ENCODE measurements around the gene TMC7.
A peak's percentile ranks its signal among the peaks of the same experiment; 100 is the strongest.
"Not testable (repeated sequence)": the region's sequence is repeated elsewhere in the genome, so short reads cannot be mapped to it uniquely, and the experiment has no call there.

The TMC7 gene

GRCh38 chr16:18983565-18984434 lies at the start of gene TMC7:
Gene TMC7 (plus strand): TSS chr16:18983934. CDS start chr16:18984064, 130 bp downstream.
- peak in 1 of 3 donors; percentile 1 for DNase-seq (ENCODE audit: low read depth in 3 of 3, low spot score in 1 of 3)

GRCh38 chr16:18936727-18937340 lies 46.9 kb upstream of the TMC7 start:
- DNase-seq (ENCODE audit: low read depth in 3 of 3, low spot score in 1 of 3): no peak

GRCh38 chr16:18937390-18937789 lies 46.3 kb upstream of the TMC7 start:
- DNase-seq (ENCODE audit: low read depth in 3 of 3, low spot score in 1 of 3): no peak

- DNase-seq (ENCODE audit: low read depth in 3 of 3, low spot score in 1 of 3): no peak
These were observed 44.7 kb upstream of the TMC7 start for GRCh38 chr16:18938986-18939385.

- no peak for DNase-seq (ENCODE audit: low read depth in 3 of 3, low spot score in 1 of 3)
These were observed 42.3 kb upstream of the TMC7 start for GRCh38 chr16:18941471-18941870.

GRCh38 chr16:18942061-18942460 lies 41.7 kb upstream of the TMC7 start:
- DNase-seq (ENCODE audit: low read depth in 3 of 3, low spot score in 1 of 3): no peak

- DNase-seq (ENCODE audit: low read depth in 3 of 3, low spot score in 1 of 3): no peak
These were observed 40.3 kb upstream of the TMC7 start for GRCh38 chr16:18943414-18943813.

GRCh38 chr16:18945233-18945632 lies 38.5 kb upstream of the TMC7 start:
- no peak for DNase-seq (ENCODE audit: low read depth in 3 of 3, low spot score in 1 of 3)

GRCh38 chr16:18948372-18949020 lies 35.2 kb upstream of the TMC7 start:
- no peak for DNase-seq (ENCODE audit: low read depth in 3 of 3, low spot score in 1 of 3)

GRCh38 chr16:18950469-18951185 lies 33.1 kb upstream of the TMC7 start:
- no peak for DNase-seq (ENCODE audit: low read depth in 3 of 3, low spot score in 1 of 3)

GRCh38 chr16:18953547-18953946 lies 30.2 kb upstream of the TMC7 start:
- no peak for DNase-seq (ENCODE audit: low read depth in 3 of 3, low spot score in 1 of 3)

GRCh38 chr16:18955874-18956580 lies 27.7 kb upstream of the TMC7 start:
- peak in 1 of 3 donors; percentile 3 for DNase-seq (ENCODE audit: low read depth in 3 of 3, low spot score in 1 of 3)

- DNase-seq (ENCODE audit: low read depth in 3 of 3, low spot score in 1 of 3): not testable (repeated sequence)
These were observed 27.0 kb upstream of the TMC7 start for GRCh38 chr16:18956658-18957241.

- no peak for DNase-seq (ENCODE audit: low read depth in 3 of 3, low spot score in 1 of 3)
These were observed 25.1 kb upstream of the TMC7 start for GRCh38 chr16:18958621-18959029.

- no peak for DNase-seq (ENCODE audit: low read depth in 3 of 3, low spot score in 1 of 3)
These were observed 24.7 kb upstream of the TMC7 start for GRCh38 chr16:18959031-18959505.

GRCh38 chr16:18965555-18965954 lies 18.2 kb upstream of the TMC7 start:
- DNase-seq (ENCODE audit: low read depth in 3 of 3, low spot score in 1 of 3): no peak

- no peak for DNase-seq (ENCODE audit: low read depth in 3 of 3, low spot score in 1 of 3)
These were observed 16.9 kb upstream of the TMC7 start for GRCh38 chr16:18966791-18967190.

GRCh38 chr16:18969050-18969854 lies 14.5 kb upstream of the TMC7 start:
- DNase-seq (ENCODE audit: low read depth in 3 of 3, low spot score in 1 of 3): peak; percentile 45 to 70 (median 52)

- DNase-seq (ENCODE audit: low read depth in 3 of 3, low spot score in 1 of 3): no peak
These were observed 13.9 kb upstream of the TMC7 start for GRCh38 chr16:18969855-18970240.
